ENCODE data around the gene CCDC178.
"Not testable (repeated sequence)": the region's sequence is repeated elsewhere in the genome, so short reads cannot be mapped to it uniquely, and the experiment has no call there.

CCDC178 gene

GRCh38 chr18:33161131-33161530 is 279.4 kb downstream of the CCDC178 start:
- no peak overlapping the region for H3K4me3 ChIP-seq (ENCODE audit: low read length)
- H3K9me3 ChIP-seq (ENCODE audit: insufficient read depth, low read depth, low read length), result no peaks in the 10 kb centered on the region
- 80% methylated on average over 1 of the region's 2 CpGs for WGBS
- H3K27me3 ChIP-seq (ENCODE audit: insufficient read depth, low read length), result no peaks in the 10 kb centered on the region
- H3K27ac ChIP-seq (ENCODE audit: low read depth, low read length), result no peak overlapping the region
- H3K4me1 ChIP-seq (ENCODE audit: insufficient read depth, low read length), result no peaks in the 10 kb centered on the region
- no peak overlapping the region for H3K9ac ChIP-seq (ENCODE audit: low read depth, low read length)
- H3K36me3 ChIP-seq (ENCODE audit: insufficient read depth, low read length), result no peaks in the 10 kb centered on the region

GRCh38 chr18:33159151-33159550 is 281.4 kb downstream of the CCDC178 start:
- 88% methylated on average over 2 of the region's 2 CpGs for WGBS
- no peaks in the 10 kb centered on the region for H3K9me3 ChIP-seq (ENCODE audit: insufficient read depth, low read depth, low read length)
- H3K9ac ChIP-seq (ENCODE audit: low read depth, low read length), result no peak overlapping the region
- H3K36me3 ChIP-seq (ENCODE audit: insufficient read depth, low read length), result no peaks in the 10 kb centered on the region
- no peaks in the 10 kb centered on the region for H3K27me3 ChIP-seq (ENCODE audit: insufficient read depth, low read length)
- no peaks in the 10 kb centered on the region for H3K4me1 ChIP-seq (ENCODE audit: insufficient read depth, low read length)
- no peak overlapping the region for H3K27ac ChIP-seq (ENCODE audit: low read depth, low read length)
- no peak overlapping the region for H3K4me3 ChIP-seq (ENCODE audit: low read length)

- WGBS, result 83% methylated on average over 1 of the region's 1 CpG
- Histone ChIP-seq H3K9ac (ENCODE audit: low read depth, low read length) (no peak overlapping the region), H3K36me3 (ENCODE audit: insufficient read depth, low read length) (no peaks in the 10 kb centered on the region), H3K4me3 (ENCODE audit: low read length) (no peak overlapping the region), H3K9me3 (ENCODE audit: insufficient read depth, low read depth, low read length) (no peaks in the 10 kb centered on the region), H3K27ac (ENCODE audit: low read depth, low read length) (no peak overlapping the region), H3K27me3 (ENCODE audit: insufficient read depth, low read length) (no peaks in the 10 kb centered on the region), H3K4me1 (ENCODE audit: insufficient read depth, low read length) (no peaks in the 10 kb centered on the region)
Observed at GRCh38 chr18:33157893-33158292, 282.6 kb downstream of the CCDC178 start.

GRCh38 chr18:33156906-33157470 is 283.5 kb downstream of the CCDC178 start:
- no peak overlapping the region for H3K27ac ChIP-seq (ENCODE audit: low read depth, low read length)
- no peaks in the 10 kb centered on the region for H3K9me3 ChIP-seq (ENCODE audit: insufficient read depth, low read depth, low read length)
- H3K36me3 ChIP-seq (ENCODE audit: insufficient read depth, low read length), result no peaks in the 10 kb centered on the region
- H3K27me3 ChIP-seq (ENCODE audit: insufficient read depth, low read length), result no peaks in the 10 kb centered on the region
- no peak overlapping the region for H3K9ac ChIP-seq (ENCODE audit: low read depth, low read length)
- H3K4me3 ChIP-seq (ENCODE audit: low read length), result no peak overlapping the region
- H3K4me1 ChIP-seq (ENCODE audit: insufficient read depth, low read length), result no peaks in the 10 kb centered on the region

- no peaks in the 10 kb centered on the region for H3K36me3 ChIP-seq (ENCODE audit: insufficient read depth, low read length)
- H3K27me3 ChIP-seq (ENCODE audit: insufficient read depth, low read length), result no peaks in the 10 kb centered on the region
- 90% methylated on average over 2 of the region's 2 CpGs for WGBS
- H3K9ac ChIP-seq (ENCODE audit: low read depth, low read length), result no peak overlapping the region
- no peaks in the 10 kb centered on the region for H3K4me1 ChIP-seq (ENCODE audit: insufficient read depth, low read length)
- peaks cover 3% of the 10 kb centered on the region; the same call in 1 of the 2 replicates for H3K9me3 ChIP-seq (ENCODE audit: insufficient read depth, low read depth, low read length)
- no peak overlapping the region for H3K4me3 ChIP-seq (ENCODE audit: low read length)
- no peak overlapping the region for H3K27ac ChIP-seq (ENCODE audit: low read depth, low read length)
Observed at GRCh38 chr18:33154049-33154448, 286.5 kb downstream of the CCDC178 start.

- WGBS, result 91% methylated on average over 1 of the region's 1 CpG
Observed at GRCh38 chr18:33152376-33152775, 288.1 kb downstream of the CCDC178 start.

GRCh38 chr18:33147811-33148210 is 292.7 kb downstream of the CCDC178 start:
- H3K36me3 ChIP-seq (ENCODE audit: insufficient read depth, low read length); H3K4me3 ChIP-seq (ENCODE audit: low read length); H3K9me3 ChIP-seq (ENCODE audit: insufficient read depth, low read depth, low read length); H3K4me1 ChIP-seq (ENCODE audit: insufficient read depth, low read length); H3K27ac ChIP-seq (ENCODE audit: low read depth, low read length); H3K27me3 ChIP-seq (ENCODE audit: insufficient read depth, low read length); H3K9ac ChIP-seq (ENCODE audit: low read depth, low read length): not testable (repeated sequence)
- WGBS, result 97% methylated on average over 25 of the region's 25 CpGs

More at GRCh38 chr18:33152376-33152775, 288.1 kb downstream of the CCDC178 start:
- Histone ChIP-seq H3K27me3 (ENCODE audit: insufficient read depth, low read length) (no peaks in the 10 kb centered on the region), H3K9ac (ENCODE audit: low read depth, low read length) (no peak overlapping the region), H3K27ac (ENCODE audit: low read depth, low read length) (no peak overlapping the region), H3K4me3 (ENCODE audit: low read length) (no peak overlapping the region), H3K4me1 (ENCODE audit: insufficient read depth, low read length) (no peaks in the 10 kb centered on the region), H3K9me3 (ENCODE audit: insufficient read depth, low read depth, low read length) (peaks cover 3% of the 10 kb centered on the region; the same call in 1 of the 2 replicates), H3K36me3 (ENCODE audit: insufficient read depth, low read length) (no peaks in the 10 kb centered on the region)

GRCh38 chr18:33146014-33146413 is 294.5 kb downstream of the CCDC178 start:
- H3K36me3 ChIP-seq (ENCODE audit: insufficient read depth, low read length), result no peaks in the 10 kb centered on the region
- WGBS, result 95% methylated on average over 2 of the region's 2 CpGs
- H3K4me1 ChIP-seq (ENCODE audit: insufficient read depth, low read length), result no peaks in the 10 kb centered on the region
- H3K9me3 ChIP-seq (ENCODE audit: insufficient read depth, low read depth, low read length), result peaks cover 5% of the 10 kb centered on the region; the same call in 1 of the 2 replicates
- H3K27me3 ChIP-seq (ENCODE audit: insufficient read depth, low read length), result no peaks in the 10 kb centered on the region
- no peak overlapping the region for H3K27ac ChIP-seq (ENCODE audit: low read depth, low read length)
- H3K4me3 ChIP-seq (ENCODE audit: low read length), result no peak overlapping the region
- H3K9ac ChIP-seq (ENCODE audit: low read depth, low read length), result no peak overlapping the region

GRCh38 chr18:33135951-33136660 is 304.4 kb downstream of the CCDC178 start:
- Histone ChIP-seq H3K4me1 (ENCODE audit: insufficient read depth, low read length) (no peaks in the 10 kb centered on the region), H3K9ac (ENCODE audit: low read depth, low read length) (no peak overlapping the region), H3K27me3 (ENCODE audit: insufficient read depth, low read length) (no peaks in the 10 kb centered on the region), H3K36me3 (ENCODE audit: insufficient read depth, low read length) (no peaks in the 10 kb centered on the region), H3K9me3 (ENCODE audit: insufficient read depth, low read depth, low read length) (peaks cover 14% of the 10 kb centered on the region; the same call in 1 of the 2 replicates), H3K4me3 (ENCODE audit: low read length) (no peak overlapping the region), H3K27ac (ENCODE audit: low read depth, low read length) (no peak overlapping the region)
- 68% methylated on average over 1 of the region's 2 CpGs for WGBS

GRCh38 chr18:33132657-33133056 is 307.9 kb downstream of the CCDC178 start:
- Histone ChIP-seq H3K36me3 (ENCODE audit: insufficient read depth, low read length) (no peaks in the 10 kb centered on the region), H3K9me3 (ENCODE audit: insufficient read depth, low read depth, low read length) (no peaks in the 10 kb centered on the region), H3K4me3 (ENCODE audit: low read length) (no peak overlapping the region), H3K27ac (ENCODE audit: low read depth, low read length) (no peak overlapping the region), H3K4me1 (ENCODE audit: insufficient read depth, low read length) (no peaks in the 10 kb centered on the region), H3K9ac (ENCODE audit: low read depth, low read length) (no peak overlapping the region), H3K27me3 (ENCODE audit: insufficient read depth, low read length) (no peaks in the 10 kb centered on the region)
- WGBS, result 100% methylated on average over 1 of the region's 2 CpGs

- no peaks in the 10 kb centered on the region for H3K36me3 ChIP-seq (ENCODE audit: insufficient read depth, low read length)
- H3K4me3 ChIP-seq (ENCODE audit: low read length), result no peak overlapping the region
- H3K9ac ChIP-seq (ENCODE audit: low read depth, low read length), result no peak overlapping the region
- no peaks in the 10 kb centered on the region for H3K4me1 ChIP-seq (ENCODE audit: insufficient read depth, low read length)
- H3K27me3 ChIP-seq (ENCODE audit: insufficient read depth, low read length), result no peaks in the 10 kb centered on the region
- 93% methylated on average over 4 of the region's 4 CpGs for WGBS
- no peaks in the 10 kb centered on the region for H3K9me3 ChIP-seq (ENCODE audit: insufficient read depth, low read depth, low read length)
- no peak overlapping the region for H3K27ac ChIP-seq (ENCODE audit: low read depth, low read length)
Observed at GRCh38 chr18:33128581-33128980, 311.9 kb downstream of the CCDC178 start.
